HG03196 (cell line): ENCODE data around the gene CDH23.

Source experiments
- ATAC-seq: cut with Tn5 transposase; IDR thresholded peaks from one replicate; pipeline ENCODE4 v1.9.1; 2021; ENCODE audit not compliant: unreplicated experiment

The CDH23 gene

DNA sequence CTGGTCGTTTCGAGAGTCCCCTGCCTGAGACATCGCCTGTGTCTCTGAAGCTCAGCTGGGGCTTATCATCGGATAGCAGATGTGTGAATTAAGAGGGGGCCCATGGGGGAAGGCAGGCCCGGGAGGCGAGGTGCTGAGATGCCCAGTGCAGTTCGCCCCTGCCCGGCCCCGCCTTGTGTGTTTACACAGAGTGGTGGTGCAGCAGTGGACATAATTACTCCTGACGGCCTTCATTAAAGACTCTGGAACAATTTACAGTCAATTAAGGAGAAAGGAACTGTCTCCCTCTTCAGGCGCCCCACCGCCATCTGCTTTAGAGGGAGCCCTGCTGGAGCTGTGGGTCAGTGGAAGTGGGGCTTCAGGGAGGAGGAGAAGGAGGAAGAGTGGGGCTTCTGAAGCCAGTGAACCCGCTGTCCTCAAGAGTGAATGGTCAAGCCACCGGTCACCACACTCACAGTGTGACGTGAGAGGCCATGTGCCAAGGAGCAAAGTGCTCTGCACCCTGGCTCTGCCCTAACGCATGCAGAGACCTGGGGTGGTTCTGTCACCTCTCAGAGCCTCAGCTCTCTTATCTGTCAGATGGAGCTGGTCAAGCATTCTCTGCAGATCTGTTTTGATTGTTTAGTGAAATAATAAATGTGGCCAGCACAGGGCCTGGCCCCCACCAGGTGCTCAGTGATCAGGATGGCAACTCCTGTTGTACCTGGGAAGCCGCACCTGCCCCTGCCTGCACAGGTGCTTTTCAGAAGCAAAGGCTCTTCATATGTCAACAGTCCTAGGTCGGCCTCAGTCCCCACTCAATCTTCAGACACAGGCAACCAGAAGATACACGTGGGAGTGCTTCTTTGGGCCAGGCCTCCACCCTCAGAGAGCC lies 65.6 kb downstream of the CDH23 start:
- no peak for ATAC-seq

DNA sequence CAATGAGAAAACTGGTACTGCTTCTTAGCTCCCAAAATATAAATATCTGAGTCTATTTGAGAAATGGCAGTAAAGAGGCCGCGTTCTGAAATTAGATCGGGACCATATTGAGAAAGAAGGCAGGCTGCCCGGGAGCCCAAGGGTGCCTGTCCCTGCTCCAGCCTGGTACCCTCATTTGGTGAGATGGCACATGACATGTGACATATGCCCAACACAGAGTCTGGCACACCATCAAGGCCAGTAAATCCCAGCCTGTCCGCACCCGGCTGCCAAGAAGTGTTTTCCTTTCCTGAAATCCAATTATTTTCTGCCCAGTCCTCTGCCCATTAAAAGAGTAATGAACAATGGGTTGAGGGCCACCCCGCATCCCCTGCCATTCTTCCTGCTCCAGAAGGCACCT lies 66.4 kb downstream of the CDH23 start:
- ATAC-seq: no peak

DNA sequence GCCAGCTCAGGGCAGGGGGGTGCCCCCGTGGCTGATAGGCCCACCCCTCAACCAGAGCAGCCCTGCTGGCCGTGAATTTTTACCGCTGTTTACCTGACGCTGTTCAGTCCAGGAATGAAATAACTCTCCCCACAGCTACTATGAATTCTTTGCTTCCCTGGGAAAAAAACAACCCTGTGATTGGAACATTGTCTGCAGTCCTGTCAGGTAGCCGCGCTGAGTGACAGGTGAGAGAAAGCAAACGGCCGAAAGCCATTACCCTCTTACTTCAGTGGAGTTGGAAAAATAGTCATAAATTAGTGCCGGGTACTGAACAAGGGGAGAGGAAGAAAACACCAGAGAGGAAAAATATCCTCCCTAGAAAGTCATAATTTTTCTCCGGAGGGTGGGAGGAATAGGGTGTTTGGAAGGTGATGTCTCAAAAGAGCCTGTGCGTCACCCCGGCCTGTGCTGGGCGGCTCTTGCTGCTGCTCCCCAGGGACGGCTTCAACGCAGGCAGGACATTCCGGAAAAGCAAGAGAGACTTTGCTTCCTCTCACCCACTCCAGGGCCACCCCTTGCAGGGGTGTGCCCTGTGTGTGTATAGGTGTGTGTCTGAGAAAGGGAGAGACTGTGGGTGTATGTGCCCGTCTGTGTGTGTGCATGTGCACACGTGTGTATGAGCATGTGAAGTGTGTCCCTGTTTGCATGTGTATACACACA lies 69.0 kb downstream of the CDH23 start:
- no peak for ATAC-seq

DNA sequence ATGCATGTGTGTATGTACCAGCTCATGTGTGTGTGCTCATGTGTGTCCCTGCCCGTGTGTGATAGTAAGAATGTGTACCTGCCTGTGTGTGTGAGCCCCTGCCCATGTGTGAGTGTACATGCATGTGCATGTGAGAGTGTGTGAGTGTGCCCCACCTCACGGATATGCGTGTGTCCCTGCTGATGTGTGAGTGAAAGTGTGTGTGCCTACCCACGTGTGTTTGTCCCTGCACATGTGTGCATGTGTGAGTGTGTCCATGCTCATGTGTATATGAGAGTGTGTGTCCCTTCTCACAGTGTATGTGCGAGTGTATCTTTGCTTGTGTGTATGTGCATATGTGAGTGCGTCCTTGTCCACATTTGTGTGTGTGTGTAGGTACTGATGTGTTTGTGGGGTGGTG lies 69.6 kb downstream of the CDH23 start:
- ATAC-seq: no peak

DNA sequence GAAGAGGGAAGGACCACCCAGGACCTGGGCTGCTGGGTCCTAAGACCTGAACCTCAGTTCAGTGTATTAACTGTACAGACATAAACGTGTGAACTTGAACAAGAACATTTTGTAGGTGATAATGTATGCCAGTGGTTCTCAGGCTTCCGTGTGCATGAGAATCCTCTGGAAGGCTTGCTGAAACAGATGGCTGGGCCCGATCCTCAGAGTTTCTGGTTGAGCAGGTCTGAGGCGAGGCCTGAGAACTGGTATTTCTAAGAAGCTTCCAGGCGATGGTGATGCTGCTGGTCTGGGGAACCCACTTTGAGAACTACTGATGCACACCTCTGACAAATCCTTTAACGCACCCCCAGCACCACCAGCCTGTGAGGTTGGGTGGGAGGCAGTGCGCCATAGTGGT lies 70.4 kb downstream of the CDH23 start:
- no peak for ATAC-seq

DNA sequence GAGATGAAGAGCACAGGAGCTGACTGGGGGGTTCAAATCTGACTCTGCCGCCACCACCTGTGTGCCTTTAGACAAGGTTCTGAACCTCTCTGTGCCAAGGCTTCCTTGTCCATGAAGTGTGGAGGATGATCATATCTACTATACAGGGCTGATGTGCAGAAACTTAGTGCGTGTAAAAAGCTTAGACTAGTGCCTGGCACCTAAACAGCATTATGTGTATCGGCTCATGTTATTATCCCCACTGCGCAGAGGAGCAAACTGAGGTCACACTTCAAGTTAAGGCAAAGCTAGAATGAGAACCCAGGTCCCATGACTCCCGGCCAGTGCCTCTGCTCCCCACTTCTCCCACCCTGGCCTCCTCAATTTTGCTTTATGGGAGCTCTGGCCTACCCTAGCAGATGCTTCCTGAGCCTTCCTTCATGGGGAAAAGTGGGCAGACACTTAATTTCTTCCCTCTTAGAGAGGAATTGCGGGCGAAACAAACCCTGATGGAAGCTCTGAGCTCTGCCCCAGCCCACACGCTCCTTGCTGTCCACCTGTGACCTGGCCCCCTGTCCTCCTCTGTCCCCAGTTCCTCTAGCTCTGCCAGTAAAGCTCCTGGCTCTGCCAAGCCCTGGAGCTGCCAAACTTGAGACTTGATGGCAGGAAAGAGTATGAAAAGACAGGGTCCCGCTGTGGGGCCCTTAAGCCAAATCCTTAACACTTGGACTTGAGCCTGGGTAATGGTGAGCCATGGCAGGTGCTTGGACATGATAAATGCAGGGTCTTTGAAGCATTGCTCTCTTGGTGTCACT lies 71.0 kb downstream of the CDH23 start:
- ATAC-seq: no peak

DNA sequence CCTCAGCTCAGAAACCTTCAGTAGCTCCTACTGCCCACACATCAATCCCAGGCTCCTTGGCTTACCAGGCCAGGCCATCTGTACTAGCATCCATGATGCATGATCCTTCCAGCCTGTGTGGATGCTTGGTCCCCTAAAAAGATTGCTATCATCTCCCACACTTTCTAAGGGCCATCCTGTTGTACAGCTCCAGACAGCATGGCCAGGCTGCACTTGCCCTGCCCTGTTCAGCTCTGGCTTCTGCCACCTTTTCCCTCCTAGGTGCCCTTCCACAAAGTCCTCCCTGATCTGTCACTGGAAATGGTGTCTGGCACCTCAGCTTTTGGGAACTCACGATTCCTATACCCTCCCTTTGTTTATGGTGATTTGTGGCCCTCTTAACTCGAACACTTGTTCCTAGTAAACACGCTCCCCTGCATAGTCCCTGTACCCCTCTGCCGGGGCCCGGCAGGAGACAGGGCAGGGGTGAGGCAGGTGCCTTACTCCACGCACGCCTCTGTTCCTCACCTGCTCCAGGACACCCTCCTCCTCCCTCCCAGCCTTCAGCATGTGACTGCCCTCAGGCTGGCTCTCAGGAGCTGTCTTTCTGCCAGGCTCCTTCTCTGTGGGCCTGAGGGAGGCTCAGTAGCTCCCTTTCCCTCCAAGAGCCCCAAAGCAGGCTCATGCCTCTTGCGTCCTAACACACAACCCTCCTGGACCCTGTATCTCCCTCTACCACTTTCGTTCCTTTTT lies 71.8 kb downstream of the CDH23 start:
- ATAC-seq: no peak

DNA sequence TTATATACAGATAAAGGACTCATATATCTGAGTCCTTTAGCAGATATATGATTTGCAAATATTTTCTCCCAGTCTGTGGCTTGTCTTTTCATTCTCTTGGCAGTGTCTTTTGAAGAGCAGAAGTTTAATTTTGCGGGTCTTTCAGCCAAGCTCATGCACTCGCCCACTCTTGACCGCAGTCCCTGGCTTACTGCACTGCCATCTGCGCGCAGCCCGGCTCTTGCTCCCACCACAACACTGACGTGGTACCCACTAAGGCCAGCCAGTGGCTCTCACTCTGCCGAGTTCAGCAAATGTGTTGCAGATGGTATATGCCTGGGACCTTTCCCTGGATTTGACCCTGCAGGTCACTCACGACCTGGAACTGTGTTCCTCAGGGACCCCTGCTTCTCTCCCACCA lies 74.3 kb downstream of the CDH23 start:
- ATAC-seq: no peak

DNA sequence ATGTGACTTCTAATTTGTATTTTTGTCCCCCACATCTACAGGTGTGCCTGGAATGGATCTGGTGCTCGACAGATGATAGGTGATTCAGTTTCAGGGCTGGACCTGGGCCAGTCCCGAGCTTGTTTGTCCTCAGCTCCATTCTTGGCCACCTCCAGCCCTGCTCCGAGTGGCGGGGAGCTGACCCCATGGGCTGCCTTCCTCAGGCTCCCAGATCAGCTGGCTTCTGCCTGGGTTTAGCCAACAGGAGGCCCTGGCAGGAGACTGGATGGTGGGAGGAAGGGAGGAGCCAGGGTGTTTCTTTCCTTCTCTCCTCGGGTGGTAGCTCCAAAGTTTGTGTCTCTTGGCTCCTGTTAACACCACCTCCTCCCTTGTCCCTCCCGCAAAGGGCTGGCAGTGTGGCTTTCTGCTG lies 75.2 kb downstream of the CDH23 start:
- ATAC-seq: no peak

DNA sequence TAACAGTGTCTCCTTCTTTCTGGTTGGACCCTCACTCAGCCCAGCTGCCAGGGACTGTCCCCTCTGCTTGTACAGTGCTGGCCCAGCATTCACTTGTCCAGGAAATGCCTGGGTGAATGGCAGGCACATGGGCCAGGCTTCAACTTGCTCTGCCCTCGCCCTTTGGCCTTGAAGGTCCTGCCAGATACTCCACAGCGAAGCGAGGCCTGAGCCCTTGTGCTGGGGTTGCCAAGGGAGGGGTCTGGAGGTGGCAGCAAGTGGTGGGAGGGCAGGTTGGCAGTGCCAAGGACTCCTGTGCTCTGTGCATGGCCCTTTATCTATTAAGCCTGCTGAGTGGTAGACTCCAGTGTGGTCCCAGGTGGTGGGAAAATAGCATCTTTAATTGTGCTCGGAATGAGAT lies 75.7 kb downstream of the CDH23 start:
- no peak for ATAC-seq

DNA sequence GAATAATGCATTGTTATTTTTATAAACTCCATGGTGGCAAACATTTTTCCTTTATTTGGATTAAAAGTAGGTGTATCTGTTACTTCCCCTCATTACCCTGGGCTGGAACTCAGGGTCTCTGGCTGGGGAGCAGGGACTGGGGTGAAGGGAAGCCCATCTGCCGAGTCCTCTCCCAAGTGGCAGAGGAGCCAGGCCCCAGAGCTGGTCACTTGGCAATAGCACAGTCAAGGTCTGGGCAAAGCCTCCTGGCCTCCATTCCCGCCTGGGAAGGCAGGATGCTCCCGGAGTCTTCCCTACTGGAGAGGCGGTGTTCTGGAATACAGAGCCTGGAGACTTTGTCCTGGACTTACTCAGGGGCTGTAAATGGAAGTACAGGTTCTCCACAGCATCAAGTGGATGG lies 76.2 kb downstream of the CDH23 start:
- ATAC-seq: no peak

DNA sequence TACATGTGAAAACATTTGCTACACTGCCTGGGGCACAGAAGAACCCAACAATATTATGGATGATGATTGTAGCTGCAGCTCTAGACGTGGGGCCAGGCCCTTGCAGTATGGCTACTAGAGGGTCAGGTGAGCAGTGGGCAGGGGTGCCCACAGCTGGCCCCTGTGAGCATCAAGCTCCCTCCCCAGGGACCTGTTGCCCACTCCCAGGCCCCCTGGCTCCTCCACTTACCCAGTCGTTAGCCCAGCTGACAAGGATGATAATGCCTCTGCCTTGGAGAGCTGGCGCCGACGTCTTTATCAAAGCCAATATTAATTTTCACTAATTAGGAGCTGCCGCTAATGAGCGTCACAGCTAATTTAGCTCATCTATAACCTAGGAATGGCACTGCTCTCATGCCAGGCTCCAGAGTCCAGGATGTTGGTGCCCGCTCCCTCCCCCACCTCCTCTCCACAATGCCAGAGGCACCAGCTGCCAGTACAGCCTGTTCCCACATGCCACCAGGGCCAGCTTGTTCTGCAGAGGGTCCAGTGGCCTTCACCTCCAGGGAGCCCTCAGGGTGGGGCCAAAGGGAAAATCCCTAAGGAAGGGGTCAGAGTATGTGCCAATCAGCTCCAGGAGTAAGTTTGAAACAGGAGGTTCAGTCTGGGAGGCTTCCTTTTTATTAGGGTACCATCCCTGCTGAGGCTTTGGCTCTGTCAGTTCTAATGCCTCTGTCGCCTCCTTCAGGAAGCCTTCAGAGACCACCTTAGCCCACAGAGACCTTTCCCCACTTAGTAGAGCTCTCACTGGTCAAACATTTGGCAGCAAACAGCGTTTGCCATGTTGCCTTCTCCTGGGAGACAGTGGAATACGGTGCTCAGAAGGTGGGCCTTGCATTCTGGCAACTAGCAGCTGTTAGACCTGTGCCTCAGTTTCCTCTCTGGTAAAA lies 77.2 kb downstream of the CDH23 start:
- ATAC-seq: no peak

DNA sequence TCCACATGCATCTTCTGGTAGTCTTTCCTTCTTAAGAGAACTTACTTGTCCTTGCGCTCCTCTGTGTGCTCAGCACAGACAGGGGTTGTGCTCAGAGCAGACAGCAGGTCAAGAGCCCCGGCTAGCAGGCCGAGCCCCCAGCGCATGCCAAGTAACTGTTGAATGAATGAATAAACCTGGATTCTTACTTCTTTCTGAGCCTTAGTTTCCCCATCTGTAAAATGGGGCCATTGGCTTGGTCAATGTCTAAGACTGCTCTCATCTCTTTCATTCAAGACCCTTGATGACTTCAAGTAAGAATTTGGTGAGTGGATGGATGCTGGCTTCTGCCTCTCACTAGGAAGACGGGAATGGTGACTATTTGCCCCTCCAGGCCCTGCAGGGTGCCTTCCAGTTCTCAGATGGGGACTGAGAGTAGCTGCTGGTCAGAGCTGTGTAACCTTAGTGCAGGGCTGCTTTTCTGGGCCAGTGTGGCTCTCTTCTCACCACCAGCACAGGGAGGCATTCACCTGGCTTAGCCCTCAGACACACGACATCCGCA lies 78.1 kb downstream of the CDH23 start:
- no peak for ATAC-seq

DNA sequence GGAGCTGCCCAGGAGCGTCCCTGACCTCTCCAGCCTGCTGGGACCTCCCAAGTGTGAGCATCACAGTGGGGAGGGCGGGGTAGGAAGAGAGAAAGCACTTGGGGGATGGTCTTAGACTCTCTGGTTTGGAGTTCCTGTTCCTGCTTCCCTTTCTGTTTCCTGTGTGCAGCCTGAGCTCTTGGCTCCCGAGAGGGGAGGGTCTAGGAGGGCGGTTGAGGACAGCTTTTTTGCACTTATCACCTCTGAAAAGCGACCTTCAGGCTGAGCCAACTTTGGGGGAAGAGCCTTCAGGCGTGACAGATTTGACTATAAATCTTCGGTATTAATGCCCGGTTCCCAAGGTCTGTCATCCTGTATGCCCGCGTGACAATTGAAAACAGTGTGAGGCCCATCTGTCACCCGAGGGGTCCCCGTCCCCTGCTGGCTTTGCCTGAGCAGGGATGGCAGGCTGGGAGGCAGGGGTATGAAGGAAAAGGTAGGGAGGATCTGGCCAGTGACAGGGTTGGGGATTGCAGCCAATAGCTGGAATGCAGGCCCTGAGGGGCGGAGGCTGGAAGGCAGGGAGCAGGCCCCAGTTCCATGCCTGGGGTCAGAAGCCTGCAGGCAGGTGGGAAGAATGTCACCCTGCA lies 78.6 kb downstream of the CDH23 start:
- ATAC-seq: no peak

DNA sequence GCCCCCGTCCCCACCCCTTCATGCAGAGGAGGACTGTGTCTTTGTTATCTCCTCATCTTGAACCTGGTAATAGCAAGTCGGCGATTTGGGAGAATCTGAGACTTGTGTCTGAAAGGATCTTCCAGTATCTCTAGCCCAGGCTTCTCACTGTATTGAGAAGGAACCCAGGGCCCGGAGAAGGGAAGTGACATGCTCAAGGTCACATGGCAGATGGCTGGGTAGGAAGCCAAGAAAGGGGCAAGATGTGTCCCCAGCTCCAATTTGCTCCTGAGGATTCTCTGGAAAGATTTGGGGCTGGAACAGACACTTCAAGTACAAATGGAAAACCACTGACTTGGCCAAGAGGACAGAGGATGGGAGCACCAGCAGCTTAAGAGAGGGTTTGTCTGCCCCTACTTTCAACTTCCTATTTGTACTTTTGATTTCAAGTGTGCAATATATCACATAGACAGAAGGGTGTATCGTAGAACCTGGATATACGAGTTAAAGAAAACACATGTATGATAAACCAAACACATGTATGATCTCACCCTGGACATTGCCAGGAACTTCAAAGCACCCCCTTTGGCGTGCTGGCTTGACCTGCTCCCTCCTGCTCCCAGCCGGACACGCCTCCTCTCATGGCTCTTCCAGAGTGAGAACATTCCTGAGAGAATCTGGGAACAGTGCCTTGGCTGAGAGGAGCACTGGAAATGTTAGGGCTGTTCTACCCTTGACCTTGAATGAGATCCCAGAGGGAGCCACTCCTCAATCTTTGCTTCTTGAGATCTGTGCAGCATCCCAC lies 79.7 kb downstream of the CDH23 start:
- ATAC-seq: no peak

DNA sequence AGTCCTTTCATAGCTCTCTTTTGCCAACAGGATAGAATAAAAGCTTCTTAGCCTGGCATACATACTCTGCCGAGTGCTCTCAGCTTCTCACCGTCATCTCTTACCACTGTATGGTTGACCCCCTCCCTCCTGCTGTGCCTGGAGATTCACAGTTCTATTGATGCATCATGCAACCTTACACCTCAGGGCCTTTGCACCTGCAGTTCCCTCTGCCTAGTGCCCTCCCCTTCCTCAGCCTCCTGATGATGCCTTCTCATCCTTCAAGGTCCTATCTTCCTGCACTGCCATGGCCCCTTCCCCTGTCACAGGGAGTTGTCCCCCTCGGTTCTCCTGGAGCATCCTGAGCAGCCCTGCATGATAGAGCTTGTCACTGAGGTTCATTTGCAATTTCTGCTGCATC lies 81.5 kb downstream of the CDH23 start:
- ATAC-seq: no peak

DNA sequence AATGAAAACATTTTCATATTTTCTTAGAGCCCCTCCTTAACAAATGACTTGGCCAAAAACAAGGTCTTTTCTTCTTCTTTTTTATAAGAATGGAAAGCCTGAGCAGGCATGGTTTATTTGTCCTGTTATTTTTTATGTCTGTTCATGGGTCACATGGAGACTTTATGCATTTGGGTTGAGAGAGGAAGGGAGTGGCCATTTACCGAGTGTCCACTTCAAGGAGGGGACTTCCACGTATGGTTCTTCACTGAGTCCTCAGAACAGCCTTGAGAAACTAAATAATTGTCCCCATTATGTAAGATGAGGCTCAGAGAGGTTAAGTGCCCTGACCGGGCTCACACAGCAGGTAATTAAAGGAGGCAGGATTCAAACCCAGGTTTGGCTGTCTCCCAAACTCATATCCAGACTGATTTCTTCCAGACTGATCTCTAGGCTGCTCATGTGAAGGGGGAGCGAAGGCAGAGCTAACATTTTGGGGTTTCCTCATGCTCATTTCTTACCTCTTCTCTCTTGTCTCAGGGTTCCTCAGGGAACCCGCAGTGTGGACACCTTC lies 82.2 kb downstream of the CDH23 start:
- no peak for ATAC-seq

DNA sequence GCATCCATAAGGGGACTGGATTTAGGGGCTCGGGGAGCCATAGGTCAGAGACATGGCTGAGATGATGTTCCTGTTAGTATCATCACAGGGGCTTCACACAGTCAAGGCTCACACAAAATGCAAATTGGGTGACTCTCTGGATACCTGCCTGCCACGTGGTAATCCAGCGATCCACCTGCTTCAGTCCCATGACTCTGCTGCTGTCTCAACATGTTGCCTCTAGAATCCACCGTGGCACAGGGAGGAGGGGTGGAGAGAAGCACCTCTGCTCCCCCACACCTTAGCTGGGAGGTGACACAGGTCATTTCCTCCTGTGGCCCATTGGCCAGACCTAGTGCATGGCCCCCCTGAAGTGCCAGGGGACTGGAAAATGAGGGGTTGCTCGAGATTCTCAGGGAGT lies 83.1 kb downstream of the CDH23 start:
- no peak for ATAC-seq
